ENCODE data around the gene ZMYM2. TPM values are rescaled to one million over a fixed set of nuclear protein-coding genes. Genes with fewer than 3 reads are reported as not detected.

ZMYM2 gene
- total RNA-seq (100 to 1,000 TPM in 1 of 2 donors, 10 to 100 TPM in 1; 56.2 to 212 TPM), polyA plus RNA-seq (10 to 100 TPM; 14.0 to 20.8 TPM)
- long read RNA-seq, donor 1, result 0 reads
- long read RNA-seq, donor 2, result 0 reads
- long read RNA-seq, donor 3, result 0 reads
- long read RNA-seq, donor 4, result 0 reads
- long read RNA-seq, donor 5, full-length matches to known transcripts, result 3 of 43 reads
- long read RNA-seq, donor 5, partial matches to known transcripts, result 40 of 43 reads
- long read RNA-seq, donor 5, other reads (novel, unspliced or antisense), result 0 of 43 reads

GRCh38 chr13:19958155-19959111 lies at the start of gene ZMYM2:
TSS of gene ZMYM2 (plus strand) at chr13:19958727. CDS start at chr13:19993073, 34,346 bp downstream.
- Histone ChIP-seq H3K9ac (ENCODE audit: insufficient read depth in 1 of 2, low read length in 2 of 2) (peak within 1 kb of the TSS; percentile 77 to 84), H3K4me1 (ENCODE audit: control insufficient read depth in 5 of 5, insufficient read depth in 5 of 5, low read length in 5 of 5) (peaks cover 0 to 26% (median 9%) of the 10 kb centered on the region in 5 donors), H3K36me3 (ENCODE audit: control insufficient read depth in 4 of 4, insufficient read depth in 4 of 4, low read length in 4 of 4) (peaks cover 0 to 5% (median 3%) of the 10 kb centered on the region in 4 donors), H3K27ac (ENCODE audit: low read depth in 1 of 2, low read length in 1 of 2) (peak within 1 kb of the TSS; percentile 97 to 100), H3K4me3 (peak within 1 kb of the TSS; percentile 76), H3K9me3 (ENCODE audit: control insufficient read depth in 4 of 4, insufficient read depth in 3 of 4, low read length in 3 of 4) (no peaks in the 10 kb centered on the region), H3K27me3 (ENCODE audit: control insufficient read depth in 3 of 3, insufficient read depth in 3 of 3, low read length in 2 of 3) (no peaks in the 10 kb centered on the region)
- 0% methylated on average over 79 to 112 of the region's 112 CpGs for WGBS, 2 donors
- DNase-seq, result peak; percentile 98 to 99 (median 99)
- no peak for TF ChIP-seq CTCF (IDR thresholded peaks at IDR 0.05; ENCODE audit: control extremely low read depth, extremely low read depth)
- ATAC-seq (ENCODE audit: insufficient read depth, low FRiP score), result peak; percentile 96

GRCh38 chr13:19910336-19911072 lies 48.0 kb upstream of the ZMYM2 start:
- TF ChIP-seq CTCF (IDR thresholded peaks at IDR 0.05; ENCODE audit: control extremely low read depth, extremely low read depth), result no peak
- Histone ChIP-seq H3K27ac (ENCODE audit: low read depth in 1 of 2, low read length in 1 of 2) (no peak overlapping the region), H3K9ac (ENCODE audit: insufficient read depth in 1 of 2, low read length in 2 of 2) (no peak overlapping the region), H3K4me3 (no peak overlapping the region), H3K9me3 (ENCODE audit: control insufficient read depth in 4 of 4, insufficient read depth in 3 of 4, low read length in 3 of 4) (no peaks in the 10 kb centered on the region), H3K36me3 (ENCODE audit: control insufficient read depth in 4 of 4, insufficient read depth in 4 of 4, low read length in 4 of 4) (no peaks in the 10 kb centered on the region), H3K27me3 (ENCODE audit: control insufficient read depth in 3 of 3, insufficient read depth in 3 of 3, low read length in 2 of 3) (no peaks in the 10 kb centered on the region), H3K4me1 (ENCODE audit: control insufficient read depth in 5 of 5, insufficient read depth in 5 of 5, low read length in 5 of 5) (no peaks in the 10 kb centered on the region)
- 74 to 84% methylated on average over 9 of the region's 9 CpGs for WGBS, 2 donors
- ATAC-seq (ENCODE audit: insufficient read depth, low FRiP score), result peak; percentile 11
- DNase-seq, result no peak

GRCh38 chr13:19927117-19927748 lies 31.3 kb upstream of the ZMYM2 start:
- H3K27ac ChIP-seq (ENCODE audit: low read depth in 1 of 2, low read length in 1 of 2), result no peak overlapping the region
- 31 to 43% methylated on average over 4 of the region's 4 CpGs for WGBS, 2 donors
- TF ChIP-seq CTCF (IDR thresholded peaks at IDR 0.05; ENCODE audit: control extremely low read depth, extremely low read depth), result peak; percentile 20
- H3K9ac ChIP-seq (ENCODE audit: insufficient read depth in 1 of 2, low read length in 2 of 2), result no peak overlapping the region
- H3K36me3 ChIP-seq (ENCODE audit: control insufficient read depth in 4 of 4, insufficient read depth in 4 of 4, low read length in 4 of 4), result no peaks in the 10 kb centered on the region
- no peaks in the 10 kb centered on the region for H3K9me3 ChIP-seq (ENCODE audit: control insufficient read depth in 4 of 4, insufficient read depth in 3 of 4, low read length in 3 of 4)
- H3K27me3 ChIP-seq (ENCODE audit: control insufficient read depth in 3 of 3, insufficient read depth in 3 of 3, low read length in 2 of 3), result no peaks in the 10 kb centered on the region
- H3K4me3 ChIP-seq, result no peak overlapping the region
- no peaks in the 10 kb centered on the region for H3K4me1 ChIP-seq (ENCODE audit: control insufficient read depth in 5 of 5, insufficient read depth in 5 of 5, low read length in 5 of 5)
- ATAC-seq (ENCODE audit: insufficient read depth, low FRiP score), result peak; percentile 53
- DNase-seq, result peak in 2 of 3 donors; percentile 15

Data from lung (tissue), 16 donors.